ENCODE measurements around the gene PDZD8.
"Not testable (repeated sequence)": the region's sequence is repeated elsewhere in the genome, so short reads cannot be mapped to it uniquely, and the experiment has no call there.

The PDZD8 gene

GRCh38 chr10:117241541-117242462 lies 133.4 kb downstream of the PDZD8 start:
- Histone ChIP-seq H3K27ac (ENCODE audit: low read length) (no peak overlapping the region), H3K36me3 (ENCODE audit: control insufficient read depth in 2 of 2, insufficient read depth in 2 of 2, low read length in 2 of 2) (no peaks in the 10 kb centered on the region), H3K4me1 (ENCODE audit: control insufficient read depth, insufficient read depth, low read length) (no peaks in the 10 kb centered on the region), H3K9me3 (ENCODE audit: control insufficient read depth in 2 of 2, low read length in 2 of 2) (no peaks in the 10 kb centered on the region), H3K4me3 (ENCODE audit: low read length in 2 of 2) (no peak overlapping the region), H3K9ac (ENCODE audit: low read length in 2 of 2) (no peak overlapping the region), H3K27me3 (ENCODE audit: control insufficient read depth in 1 of 2, insufficient read depth in 2 of 2, low read length in 2 of 2) (peaks cover 19 to 36% of the 10 kb centered on the region in 2 donors)

- no peaks in the 10 kb centered on the region for H3K36me3 ChIP-seq (ENCODE audit: control insufficient read depth in 2 of 2, insufficient read depth in 2 of 2, low read length in 2 of 2)
- H3K9me3 ChIP-seq (ENCODE audit: control insufficient read depth in 2 of 2, low read length in 2 of 2), result no peaks in the 10 kb centered on the region
- peaks cover 26 to 36% of the 10 kb centered on the region in 2 donors for H3K27me3 ChIP-seq (ENCODE audit: control insufficient read depth in 1 of 2, insufficient read depth in 2 of 2, low read length in 2 of 2)
- no peaks in the 10 kb centered on the region for H3K4me1 ChIP-seq (ENCODE audit: control insufficient read depth, insufficient read depth, low read length)
- no peak within 1 kb of the TSS for H3K9ac ChIP-seq (ENCODE audit: low read length in 2 of 2)
- H3K27ac ChIP-seq (ENCODE audit: low read length), result no peak within 1 kb of the TSS
- no peak within 1 kb of the TSS for H3K4me3 ChIP-seq (ENCODE audit: low read length in 2 of 2)
Observed at GRCh38 chr10:117240621-117241529, 134.4 kb downstream of the PDZD8 start, which contains the start of gene SLC18A2. Gene SLC18A2, plus strand, starts transcription at chr10:117241114. Its CDS starts 580 bp downstream, at chr10:117241694.

- Histone ChIP-seq H3K4me1 (ENCODE audit: control insufficient read depth, insufficient read depth, low read length) (no peaks in the 10 kb centered on the region), H3K4me3 (ENCODE audit: low read length in 2 of 2) (no peak overlapping the region), H3K36me3 (ENCODE audit: control insufficient read depth in 2 of 2, insufficient read depth in 2 of 2, low read length in 2 of 2) (no peaks in the 10 kb centered on the region), H3K27me3 (ENCODE audit: control insufficient read depth in 1 of 2, insufficient read depth in 2 of 2, low read length in 2 of 2) (peaks cover 27 to 36% of the 10 kb centered on the region in 2 donors), H3K9ac (ENCODE audit: low read length in 2 of 2) (no peak overlapping the region), H3K9me3 (ENCODE audit: control insufficient read depth in 2 of 2, low read length in 2 of 2) (no peaks in the 10 kb centered on the region), H3K27ac (ENCODE audit: low read length) (no peak overlapping the region)
Observed at GRCh38 chr10:117239721-117240620, 135.3 kb downstream of the PDZD8 start.

- Histone ChIP-seq H3K4me3 (ENCODE audit: low read length in 2 of 2) (no peak overlapping the region), H3K4me1 (ENCODE audit: control insufficient read depth, insufficient read depth, low read length) (no peaks in the 10 kb centered on the region), H3K9me3 (ENCODE audit: control insufficient read depth in 2 of 2, low read length in 2 of 2) (no peaks in the 10 kb centered on the region), H3K27me3 (ENCODE audit: control insufficient read depth in 1 of 2, insufficient read depth in 2 of 2, low read length in 2 of 2) (peaks cover 21 to 32% of the 10 kb centered on the region in 2 donors), H3K27ac (ENCODE audit: low read length) (no peak overlapping the region), H3K36me3 (ENCODE audit: control insufficient read depth in 2 of 2, insufficient read depth in 2 of 2, low read length in 2 of 2) (no peaks in the 10 kb centered on the region), H3K9ac (ENCODE audit: low read length in 2 of 2) (no peak overlapping the region)
Observed at GRCh38 chr10:117239051-117239450, 136.2 kb downstream of the PDZD8 start.

GRCh38 chr10:117237401-117237991 lies 137.7 kb downstream of the PDZD8 start:
- Histone ChIP-seq H3K9ac (ENCODE audit: low read length in 2 of 2) (no peak overlapping the region), H3K27me3 (ENCODE audit: control insufficient read depth in 1 of 2, insufficient read depth in 2 of 2, low read length in 2 of 2) (peaks cover 18 to 27% of the 10 kb centered on the region in 2 donors), H3K9me3 (ENCODE audit: control insufficient read depth in 2 of 2, low read length in 2 of 2) (no peaks in the 10 kb centered on the region)

GRCh38 chr10:117230107-117230506 lies 145.1 kb downstream of the PDZD8 start:
- not testable (repeated sequence) for H3K36me3 ChIP-seq (ENCODE audit: control insufficient read depth in 2 of 2, insufficient read depth in 2 of 2, low read length in 2 of 2); H3K9me3 ChIP-seq (ENCODE audit: control insufficient read depth in 2 of 2, low read length in 2 of 2); H3K27ac ChIP-seq (ENCODE audit: low read length); H3K9ac ChIP-seq (ENCODE audit: low read length in 2 of 2); H3K4me1 ChIP-seq (ENCODE audit: control insufficient read depth, insufficient read depth, low read length); H3K4me3 ChIP-seq (ENCODE audit: low read length in 2 of 2)
- H3K27me3 ChIP-seq (ENCODE audit: control insufficient read depth in 1 of 2, insufficient read depth in 2 of 2, low read length in 2 of 2), result peaks cover 5 to 14% of the 10 kb centered on the region in 2 donors

More at GRCh38 chr10:117237401-117237991, 137.7 kb downstream of the PDZD8 start:
- no peak overlapping the region for H3K27ac ChIP-seq (ENCODE audit: low read length)
- H3K4me1 ChIP-seq (ENCODE audit: control insufficient read depth, insufficient read depth, low read length), result no peaks in the 10 kb centered on the region
- no peaks in the 10 kb centered on the region for H3K36me3 ChIP-seq (ENCODE audit: control insufficient read depth in 2 of 2, insufficient read depth in 2 of 2, low read length in 2 of 2)
- no peak overlapping the region for H3K4me3 ChIP-seq (ENCODE audit: low read length in 2 of 2)

- no peak overlapping the region for H3K27ac ChIP-seq (ENCODE audit: low read length)
- no peaks in the 10 kb centered on the region for H3K36me3 ChIP-seq (ENCODE audit: control insufficient read depth in 2 of 2, insufficient read depth in 2 of 2, low read length in 2 of 2)
- H3K9ac ChIP-seq (ENCODE audit: low read length in 2 of 2), result no peak overlapping the region
- no peaks in the 10 kb centered on the region for H3K9me3 ChIP-seq (ENCODE audit: control insufficient read depth in 2 of 2, low read length in 2 of 2)
- peaks cover 6 to 19% of the 10 kb centered on the region in 2 donors for H3K27me3 ChIP-seq (ENCODE audit: control insufficient read depth in 1 of 2, insufficient read depth in 2 of 2, low read length in 2 of 2)
- H3K4me1 ChIP-seq (ENCODE audit: control insufficient read depth, insufficient read depth, low read length), result no peaks in the 10 kb centered on the region
- no peak overlapping the region for H3K4me3 ChIP-seq (ENCODE audit: low read length in 2 of 2)
Observed at GRCh38 chr10:117228210-117228609, 147.0 kb downstream of the PDZD8 start.
